Keratinocyte (primary cell): Measurements from ENCODE around the gene NFKBIL1. TPM values are rescaled to one million over a fixed set of nuclear protein-coding genes. Genes with fewer than 3 reads are reported as not detected.

Experiments used
- DNase-seq: peaks from one replicate; pipeline ENCODE4 v3.0.0-alpha.2; 2011; ENCODE audit warnings: low read depth, missing footprints, low spot score
- FAIRE-seq: peaks from 2 replicates; lab custom pipeline; 2011; peaks lifted over from hg19 to GRCh38; lab: Jason Lieb, UNC
- H2AFZ ChIP-seq: 2 replicates; pipeline ENCODE4 v1.6.0; 2012; ENCODE audit warnings: low read length, control low read depth, inconsistent platforms; ENCODE audit not compliant: control insufficient read depth
- H3K27ac ChIP-seq: 2 replicates; pipeline ENCODE4 v1.5.1; 2011; ENCODE audit warnings: low read length; ENCODE audit not compliant: control insufficient read depth, insufficient read depth
- H3K27me3 ChIP-seq: 3 replicates; pipeline ENCODE4 v1.6.0; 2011; ENCODE audit warnings: low read length; ENCODE audit not compliant: control insufficient read depth, insufficient read depth; ENCODE audit errors: extremely low read depth
- H3K36me3 ChIP-seq, 2 experiments: 2 replicates in 1 of 2; 3 replicates in 1 of 2; pipeline ENCODE4 v1.5.1; 2011; ENCODE audit warnings: low read length in 2 of 2, mild to moderate bottlenecking in 1 of 2; ENCODE audit not compliant: control insufficient read depth in 2 of 2, insufficient read depth in 2 of 2; ENCODE audit errors: extremely low read depth in 1 of 2
- H3K4me1 ChIP-seq: 3 replicates; pipeline ENCODE4 v1.5.1; 2011; ENCODE audit warnings: low read length; ENCODE audit not compliant: control insufficient read depth, insufficient read depth; ENCODE audit errors: extremely low read depth
- H3K4me2 ChIP-seq: 3 replicates; pipeline ENCODE4 v1.6.0; 2011; ENCODE audit warnings: low read depth, low read length; ENCODE audit not compliant: control insufficient read depth, insufficient read depth; ENCODE audit errors: extremely low read depth
- H3K4me3 ChIP-seq, 3 experiments: fragments of 200-600 bp in 1 of 3; sonication (generic) in 1 of 3; 2 replicates in 2 of 3; 3 replicates in 1 of 3; pipeline ENCODE4 v1.5.1; 2011 to 2016; ENCODE audit warnings: low read length in 3 of 3, mild to moderate bottlenecking in 3 of 3, control low read depth in 2 of 3, inconsistent platforms in 1 of 3, low read depth in 1 of 3, mixed read lengths in 1 of 3, mixed run types in 1 of 3, moderate library complexity in 1 of 3; ENCODE audit not compliant: control insufficient read depth in 2 of 3, insufficient read depth in 2 of 3; ENCODE audit errors: extremely low read depth in 1 of 3
- H3K79me2 ChIP-seq: 2 replicates; pipeline ENCODE4 v1.6.0; 2012; ENCODE audit warnings: low read length; ENCODE audit not compliant: control insufficient read depth, insufficient read depth
- H3K9ac ChIP-seq: 3 replicates; pipeline ENCODE4 v1.6.0; 2011; ENCODE audit warnings: low read length; ENCODE audit not compliant: control insufficient read depth, insufficient read depth; ENCODE audit errors: extremely low read depth
- H3K9me1 ChIP-seq: 3 replicates; pipeline ENCODE4 v1.6.0; 2011; ENCODE audit warnings: low read length; ENCODE audit not compliant: control insufficient read depth, insufficient read depth; ENCODE audit errors: extremely low read depth
- H3K9me3 ChIP-seq: 2 replicates; pipeline ENCODE4 v1.5.1; 2012; ENCODE audit warnings: low read depth, low read length; ENCODE audit not compliant: control insufficient read depth
- H4K20me1 ChIP-seq: 3 replicates; pipeline ENCODE4 v1.6.0; 2011; ENCODE audit warnings: low read length; ENCODE audit not compliant: control insufficient read depth, insufficient read depth; ENCODE audit errors: extremely low read depth
- EZH2 ChIP-seq: IDR thresholded peaks from one replicate; pipeline ENCODE4 v1.6.1; 2012; ENCODE audit warnings: inconsistent platforms, mild to moderate bottlenecking, low read length, moderate library complexity
- dilution Hi-C: fragments of 300-500 bp; cut with MboI; formaldehyde crosslinking; loops from one replicate; pipeline ENCODE4 v1.7.0; 2020; ENCODE audit warnings: low sequenced_read_pairs; ENCODE audit not compliant: extremely low pct_ligation_motif_present
- polyA plus RNA-seq, 5 experiments: library from polyadenylated mRNA; depleted of rRNA in 3 of 5; stranded (reverse) in 3 of 5; stranded (forward) in 1 of 5; unstranded in 1 of 5; fragments of >200 nt; gene quantifications; 1 replicate in 1 of 5; 2 replicates in 3 of 5; 3 replicates in 1 of 5; pipeline versions ENCODE4 v1.2.1 to v1.2.3, GENCODE V29; 2011 to 2012; ENCODE audit warnings: missing spikeins in 2 of 5, low read depth in 1 of 5, low replicate concordance in 1 of 5
- TF ChIP-seq, protein P1 (sequence below), 3 experiments: IDR thresholded peaks in 1 of 3; conservative IDR thresholded peaks in 1 of 3; optimal IDR thresholded peaks in 1 of 3; 2 replicates in 2 of 3; 3 replicates in 1 of 3; pipeline versions ENCODE3 to v1.5.1; 2011; ENCODE audit warnings: low read length in 3 of 3, mild to moderate bottlenecking in 3 of 3, moderate library complexity in 2 of 3, control low read depth in 1 of 3, inconsistent platforms in 1 of 3; ENCODE audit not compliant: insufficient read depth in 2 of 3; ENCODE audit errors: extremely low read depth in 1 of 3

Gene NFKBIL1
- polyA plus RNA-seq, 1 donor (not counting 4 experiments of a cell fraction or from before 2014, with no cell fraction given), result 4.8 TPM

DNA sequence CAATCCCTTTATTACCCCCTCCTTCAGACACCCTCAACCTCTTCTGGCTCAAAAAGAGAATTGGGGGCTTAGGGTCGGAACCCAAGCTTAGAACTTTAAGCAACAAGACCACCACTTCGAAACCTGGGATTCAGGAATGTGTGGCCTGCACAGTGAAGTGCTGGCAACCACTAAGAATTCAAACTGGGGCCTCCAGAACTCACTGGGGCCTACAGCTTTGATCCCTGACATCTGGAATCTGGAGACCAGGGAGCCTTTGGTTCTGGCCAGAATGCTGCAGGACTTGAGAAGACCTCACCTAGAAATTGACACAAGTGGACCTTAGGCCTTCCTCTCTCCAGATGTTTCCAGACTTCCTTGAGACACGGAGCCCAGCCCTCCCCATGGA, 30.2 kb downstream of the NFKBIL1 start:
- Histone ChIP-seq H3K36me3 (no peaks in the 10 kb centered on the region), H3K9me3 (no peaks in the 10 kb centered on the region), H3K27ac (peak overlapping the region; percentile 70), H3K9me1 (no peaks in the 10 kb centered on the region), H3K79me2 (no peaks in the 10 kb centered on the region), H3K27me3 (no peaks in the 10 kb centered on the region), H3K9ac (peak overlapping the region; percentile 26), H3K4me2 (no peak overlapping the region), H3K4me1 (peaks cover 23% of the 10 kb centered on the region), H2AFZ (no peak overlapping the region), H3K4me3 (no peak overlapping the region), H4K20me1 (no peaks in the 10 kb centered on the region)
- dilution Hi-C loops, result no loop called here
- TF ChIP-seq, protein P1, sequence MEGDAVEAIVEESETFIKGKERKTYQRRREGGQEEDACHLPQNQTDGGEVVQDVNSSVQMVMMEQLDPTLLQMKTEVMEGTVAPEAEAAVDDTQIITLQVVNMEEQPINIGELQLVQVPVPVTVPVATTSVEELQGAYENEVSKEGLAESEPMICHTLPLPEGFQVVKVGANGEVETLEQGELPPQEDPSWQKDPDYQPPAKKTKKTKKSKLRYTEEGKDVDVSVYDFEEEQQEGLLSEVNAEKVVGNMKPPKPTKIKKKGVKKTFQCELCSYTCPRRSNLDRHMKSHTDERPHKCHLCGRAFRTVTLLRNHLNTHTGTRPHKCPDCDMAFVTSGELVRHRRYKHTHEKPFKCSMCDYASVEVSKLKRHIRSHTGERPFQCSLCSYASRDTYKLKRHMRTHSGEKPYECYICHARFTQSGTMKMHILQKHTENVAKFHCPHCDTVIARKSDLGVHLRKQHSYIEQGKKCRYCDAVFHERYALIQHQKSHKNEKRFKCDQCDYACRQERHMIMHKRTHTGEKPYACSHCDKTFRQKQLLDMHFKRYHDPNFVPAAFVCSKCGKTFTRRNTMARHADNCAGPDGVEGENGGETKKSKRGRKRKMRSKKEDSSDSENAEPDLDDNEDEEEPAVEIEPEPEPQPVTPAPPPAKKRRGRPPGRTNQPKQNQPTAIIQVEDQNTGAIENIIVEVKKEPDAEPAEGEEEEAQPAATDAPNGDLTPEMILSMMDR (optimal IDR thresholded peaks at IDR 0.05 in 1 of 3, IDR thresholded peaks at IDR 0.05 in 1 of 3, conservative IDR thresholded peaks at IDR 0.05 in 1 of 3; ENCODE audit: extremely low read depth in 1 of 3, insufficient read depth in 2 of 3, low read length in 3 of 3), result no peak
- no peak for TF ChIP-seq EZH2
- no peak for DNase-seq
- no peak for FAIRE-seq

DNA sequence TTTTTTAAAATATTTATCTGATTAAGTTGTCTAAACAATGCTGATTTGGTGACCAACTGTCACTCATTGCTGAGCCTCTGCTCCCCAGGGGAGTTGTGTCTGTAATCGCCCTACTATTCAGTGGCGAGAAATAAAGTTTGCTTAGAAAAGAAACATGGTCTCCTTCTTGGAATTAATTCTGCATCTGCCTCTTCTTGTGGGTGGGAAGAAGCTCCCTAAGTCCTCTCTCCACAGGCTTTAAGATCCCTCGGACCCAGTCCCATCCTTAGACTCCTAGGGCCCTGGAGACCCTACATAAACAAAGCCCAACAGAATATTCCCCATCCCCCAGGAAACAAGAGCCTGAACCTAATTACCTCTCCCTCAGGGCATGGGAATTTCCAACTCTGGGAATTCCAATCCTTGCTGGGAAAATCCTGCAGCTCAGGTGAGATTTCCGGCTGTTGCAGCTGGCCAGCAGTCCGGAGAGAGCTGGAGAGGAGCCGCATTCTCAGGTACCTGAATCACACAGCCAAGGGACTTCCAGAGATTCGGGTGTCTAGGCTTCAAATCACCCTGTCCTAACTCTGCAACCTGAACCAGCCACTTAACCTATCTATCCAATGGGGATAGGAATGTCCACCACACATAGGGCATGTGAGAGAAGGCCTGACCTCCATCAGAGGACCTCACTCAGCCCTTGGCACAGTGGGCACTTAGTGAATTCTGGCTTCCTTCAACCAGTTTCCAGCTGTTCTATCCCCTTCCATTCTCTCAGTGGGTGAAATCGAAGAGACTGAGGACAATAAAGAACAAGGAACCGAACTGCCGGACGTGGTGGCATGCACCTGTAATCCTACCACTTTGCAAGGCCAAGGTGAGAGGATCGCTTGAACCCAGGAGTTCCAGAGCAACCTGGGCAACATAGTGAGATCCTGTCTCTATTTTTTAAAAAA, 31.0 kb downstream of the NFKBIL1 start:
- FAIRE-seq (no peak), DNase-seq (no peak)
- dilution Hi-C loops, result no loop called here
- no peak for TF ChIP-seq EZH2
- TF ChIP-seq, protein P1 (optimal IDR thresholded peaks at IDR 0.05 in 1 of 3, IDR thresholded peaks at IDR 0.05 in 1 of 3, conservative IDR thresholded peaks at IDR 0.05 in 1 of 3; ENCODE audit: extremely low read depth in 1 of 3, insufficient read depth in 2 of 3, low read length in 3 of 3), result no peak
- Histone ChIP-seq H3K4me1 (peaks cover 23% of the 10 kb centered on the region), H3K4me2 (peak overlapping the region; percentile 24), H3K4me3 (no peak overlapping the region), H3K9me1 (no peaks in the 10 kb centered on the region), H3K9me3 (no peaks in the 10 kb centered on the region), H3K79me2 (no peaks in the 10 kb centered on the region), H3K36me3 (no peaks in the 10 kb centered on the region), H3K27me3 (no peaks in the 10 kb centered on the region), H3K9ac (peak overlapping the region; percentile 26), H2AFZ (no peak overlapping the region), H3K27ac (peak overlapping the region; percentile 70), H4K20me1 (no peaks in the 10 kb centered on the region)
